Epithelial cell of proximal tubule (primary cell): ENCODE data around the gene MEA1. TPM values are rescaled to one million over a fixed set of nuclear protein-coding genes. Genes with fewer than 3 reads are reported as not detected.
A peak's percentile ranks its signal among the peaks of the same experiment; 100 is the strongest.

Source experiments
- DNase-seq: peaks from one replicate; pipeline ENCODE4 v3.0.0-alpha.2; 2011; ENCODE audit warnings: low read depth
- H3K4me3 ChIP-seq: 2 replicates; pipeline ENCODE4 v1.5.1; 2011; ENCODE audit warnings: low read depth, mild to moderate bottlenecking, low read length
- CTCF ChIP-seq: conservative IDR thresholded peaks from 2 replicates; pipeline ENCODE4 v1.5.1; 2012; ENCODE audit warnings: low read depth, mild to moderate bottlenecking, low read length
- total RNA-seq: library from RNA; depleted of rRNA; stranded (reverse); fragments of >200 nt; gene quantifications from 2 replicates; pipeline ENCODE4 v1.2.3, GENCODE V29; 2015

Gene MEA1
- total RNA-seq, 1 donor from 2014 or later = 108 TPM

GRCh38 chr6:42966571-42966970 lies 47.2 kb downstream of the MEA1 start:
- no peak for DNase-seq
- TF ChIP-seq CTCF = no peak
- H3K4me3 ChIP-seq = no peak overlapping the region

GRCh38 chr6:42963855-42964605 lies 49.7 kb downstream of the MEA1 start:
- TF ChIP-seq CTCF = peak; percentile 45
- no peak overlapping the region for H3K4me3 ChIP-seq
- DNase-seq = no peak

GRCh38 chr6:42963179-42963854 lies 50.4 kb downstream of the MEA1 start:
- no peak for DNase-seq
- no peak overlapping the region for H3K4me3 ChIP-seq

GRCh38 chr6:42962502-42963178 lies 51.1 kb downstream of the MEA1 start:
- TF ChIP-seq CTCF = no peak
- no peak for DNase-seq
- no peak overlapping the region for H3K4me3 ChIP-seq

More at GRCh38 chr6:42963179-42963854, 50.4 kb downstream of the MEA1 start:
- no peak for TF ChIP-seq CTCF

GRCh38 chr6:42962096-42962495 lies 51.6 kb downstream of the MEA1 start:
- DNase-seq = no peak
- no peak for TF ChIP-seq CTCF
- no peak overlapping the region for H3K4me3 ChIP-seq

Other genes with a start within 250 kb of the MEA1 start
- gene BICRAL, start 231.9 kb downstream of the MEA1 start, total RNA-seq = 2.7 and 2.9 TPM in 2 replicates
- gene RPL7L1, start 134.3 kb downstream of the MEA1 start, total RNA-seq = 95.0 and 155 TPM in 2 replicates
- gene PTCRA, start 97.9 kb downstream of the MEA1 start, total RNA-seq = not detected in 2 replicates
- 52.2 and 59.0 TPM in 2 replicates for gene CNPY3, start 84.5 kb downstream of the MEA1 start, total RNA-seq
- gene GNMT, start 53.2 kb downstream of the MEA1 start, total RNA-seq = not detected in 2 replicates
- 19.5 and 22.4 TPM in 2 replicates for gene PEX6, start 34.8 kb downstream of the MEA1 start, total RNA-seq
- 66.4 and 94.2 TPM in 2 replicates for gene PPP2R5D, start 29.4 kb downstream of the MEA1 start, total RNA-seq
- gene KLHDC3, start 303 bp upstream of the MEA1 start, total RNA-seq = 70.8 and 109 TPM in 2 replicates
- 71.2 and 163 TPM in 2 replicates for gene RRP36, start 7.7 kb upstream of the MEA1 start, total RNA-seq
- 12.0 and 20.5 TPM in 2 replicates for gene CUL7, start 39.9 kb upstream of the MEA1 start, total RNA-seq
- gene MRPL2, start 45.5 kb upstream of the MEA1 start, total RNA-seq = 16.9 and 45.4 TPM in 2 replicates
- 8.8 and 10.3 TPM in 2 replicates for gene KLC4, start 45.7 kb upstream of the MEA1 start, total RNA-seq
- gene PTK7, start 62.4 kb upstream of the MEA1 start, total RNA-seq = 84.6 and 91.2 TPM in 2 replicates
- gene SRF, start 157.3 kb upstream of the MEA1 start, total RNA-seq = 25.0 and 33.9 TPM in 2 replicates
- gene CUL9, start 168.2 kb upstream of the MEA1 start, total RNA-seq = 17.8 and 18.4 TPM in 2 replicates
- gene DNPH1, start 215.5 kb upstream of the MEA1 start, total RNA-seq = 140 and 299 TPM in 2 replicates
- under 0.01 and 0.07 TPM in 2 replicates for gene TTBK1, start 229.5 kb upstream of the MEA1 start, total RNA-seq